ENCODE results near the gene CAB39. TPM values are rescaled to one million over a fixed set of nuclear protein-coding genes. Genes with fewer than 3 reads are reported as not detected.
A peak's percentile ranks its signal among the peaks of the same experiment; 100 is the strongest.

CAB39 gene
- polyA plus RNA-seq, 1 experiment: 23.6 TPM

DNA sequence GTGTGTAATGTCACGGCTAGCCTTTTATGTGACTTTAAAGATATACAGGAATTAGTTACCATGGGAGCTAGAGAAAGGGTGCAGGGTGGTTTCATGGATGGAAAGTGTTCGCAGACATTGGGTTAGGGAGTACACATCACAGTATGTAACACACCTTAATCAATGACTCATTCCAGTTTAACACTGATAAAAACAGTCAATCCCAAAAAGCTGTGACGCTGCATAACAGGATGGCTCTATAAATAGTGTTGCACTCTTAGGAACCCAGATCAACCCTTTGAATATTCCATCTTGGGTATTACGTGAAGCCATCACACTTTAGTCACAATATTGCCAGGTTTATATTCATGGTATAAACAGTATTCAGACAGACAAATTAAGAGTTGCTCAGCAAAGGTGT, 33.6 kb downstream of the CAB39 start:
- no peak for TF ChIP-seq CTCF (IDR thresholded peaks at IDR 0.05; ENCODE audit: insufficient read depth, low read depth, low read length)
- no peak for DNase-seq (ENCODE audit: low read depth)
- Histone ChIP-seq H3K36me3 (ENCODE audit: control insufficient read depth, insufficient read depth, low read length) (0 out of 2 replicates have a peak, but pooled peaks cover 1% of the 10 kb centered on the region), H3K4me3 (ENCODE audit: low read depth, low read length) (no peak overlapping the region), H3K27me3 (ENCODE audit: control insufficient read depth, insufficient read depth, low read length) (no peaks in the 10 kb centered on the region)
- ChIA-PET POLR2A (no interaction called here), CTCF (interaction anchor here (1.7 kb wide), 1 partner anchor 52 kb away, joined by 5 read pairs; no protein-coding TSS in a partner anchor)

GRCh38 chr2:230748087-230748486, 35.4 kb downstream of the CAB39 start:
- no peak for TF ChIP-seq CTCF (IDR thresholded peaks at IDR 0.05; ENCODE audit: insufficient read depth, low read depth, low read length)
- ChIA-PET POLR2A (no interaction called here), CTCF (no interaction called here)
- no peak for DNase-seq (ENCODE audit: low read depth)
- peaks cover 1% of the 10 kb centered on the region; the same call in 1 of the 2 replicates for H3K36me3 ChIP-seq (ENCODE audit: control insufficient read depth, insufficient read depth, low read length)
- H3K4me3 ChIP-seq (ENCODE audit: low read depth, low read length): no peak overlapping the region
- H3K27me3 ChIP-seq (ENCODE audit: control insufficient read depth, insufficient read depth, low read length): no peaks in the 10 kb centered on the region

- TF ChIP-seq CTCF (IDR thresholded peaks at IDR 0.05; ENCODE audit: insufficient read depth, low read depth, low read length): no peak
- POLR2A ChIA-PET: no interaction called here
- DNase-seq (ENCODE audit: low read depth): no peak
- Histone ChIP-seq H3K27me3 (ENCODE audit: control insufficient read depth, insufficient read depth, low read length) (no peaks in the 10 kb centered on the region), H3K4me3 (ENCODE audit: low read depth, low read length) (no peak overlapping the region), H3K36me3 (ENCODE audit: control insufficient read depth, insufficient read depth, low read length) (peaks cover 1% of the 10 kb centered on the region; the same call in 1 of the 2 replicates)
- CTCF ChIA-PET: interaction anchor here (1.0 kb wide), 2 partner anchors 35 to 1986 kb away, joined by 3 read pairs; no protein-coding TSS in a partner anchor
Measured at GRCh38 chr2:230749111-230749510, 36.5 kb downstream of the CAB39 start.

DNA sequence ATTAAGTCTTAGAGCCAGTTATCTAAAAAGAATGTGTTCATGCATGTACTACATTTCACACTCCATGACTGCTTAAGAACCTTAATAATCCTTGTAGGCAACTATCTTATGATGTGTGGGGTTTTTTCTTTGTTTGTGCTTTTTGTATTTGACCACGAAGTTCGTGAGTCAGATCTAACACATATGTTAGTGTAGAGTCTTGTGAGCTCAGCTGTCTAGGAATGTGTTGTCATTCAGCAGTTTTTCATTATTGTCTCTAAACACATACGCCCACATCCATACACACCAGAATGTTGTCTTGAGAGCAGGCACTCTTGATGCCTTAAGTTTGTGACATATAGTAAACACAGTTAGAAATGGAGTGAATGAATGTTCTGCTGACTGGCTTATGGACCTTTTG, 38.4 kb downstream of the CAB39 start:
- peak; percentile 56 for DNase-seq (ENCODE audit: low read depth)
- Histone ChIP-seq H3K4me3 (ENCODE audit: low read depth, low read length) (no peak overlapping the region), H3K36me3 (ENCODE audit: control insufficient read depth, insufficient read depth, low read length) (peaks cover 1% of the 10 kb centered on the region; the same call in 1 of the 2 replicates), H3K27me3 (ENCODE audit: control insufficient read depth, insufficient read depth, low read length) (no peaks in the 10 kb centered on the region)
- ChIA-PET POLR2A (no interaction called here), CTCF (interaction anchor here (1.0 kb wide), 1 partner anchor 12 kb away, joined by 4 read pairs; no protein-coding TSS in a partner anchor)
- no peak for TF ChIP-seq CTCF (IDR thresholded peaks at IDR 0.05; ENCODE audit: insufficient read depth, low read depth, low read length)

- H3K4me3 ChIP-seq (ENCODE audit: low read depth, low read length): no peak overlapping the region
- no peaks in the 10 kb centered on the region; the same call in 1 of the 2 replicates for H3K36me3 ChIP-seq (ENCODE audit: control insufficient read depth, insufficient read depth, low read length)
- TF ChIP-seq CTCF (IDR thresholded peaks at IDR 0.05; ENCODE audit: insufficient read depth, low read depth, low read length): no peak
- ChIA-PET CTCF (no interaction called here), POLR2A (no interaction called here)
- H3K27me3 ChIP-seq (ENCODE audit: control insufficient read depth, insufficient read depth, low read length): no peaks in the 10 kb centered on the region
- no peak for DNase-seq (ENCODE audit: low read depth)
Measured at GRCh38 chr2:230754200-230754599, 41.6 kb downstream of the CAB39 start.
